NB4 (cell line): ENCODE data around the gene KIF21A.
"Not testable (repeated sequence)": the region's sequence is repeated elsewhere in the genome, so short reads cannot be mapped to it uniquely, and the experiment has no call there.

Experiments
- DNase-seq: peaks from one replicate; pipeline ENCODE4 v3.0.0; 2010; ENCODE audit warnings: low read depth
- H3K4me3 ChIP-seq: one replicate; pipeline ENCODE4 v1.5.1; 2011; ENCODE audit warnings: mild to moderate bottlenecking, low read depth, low read length, moderate library complexity
- MYC ChIP-seq: IDR thresholded peaks from 2 replicates; pipeline ENCODE4 v1.6.1; 2011; ENCODE audit warnings: low read depth, low read length
- POLR2A ChIP-seq: IDR thresholded peaks from 2 replicates; pipeline ENCODE4 v1.6.1; 2011; ENCODE audit warnings: mild to moderate bottlenecking; ENCODE audit not compliant: insufficient read length; ENCODE audit errors: extremely low read depth
- TF ChIP-seq, protein P1 (sequence below): IDR thresholded peaks from one replicate; pipeline ENCODE4 v1.5.1; 2012; ENCODE audit warnings: low read depth, low read length
- TF ChIP-seq, protein P2 (sequence below): IDR thresholded peaks from 2 replicates; pipeline ENCODE4 v1.6.1; 2011; ENCODE audit warnings: low read depth, low read length

The KIF21A gene

DNA sequence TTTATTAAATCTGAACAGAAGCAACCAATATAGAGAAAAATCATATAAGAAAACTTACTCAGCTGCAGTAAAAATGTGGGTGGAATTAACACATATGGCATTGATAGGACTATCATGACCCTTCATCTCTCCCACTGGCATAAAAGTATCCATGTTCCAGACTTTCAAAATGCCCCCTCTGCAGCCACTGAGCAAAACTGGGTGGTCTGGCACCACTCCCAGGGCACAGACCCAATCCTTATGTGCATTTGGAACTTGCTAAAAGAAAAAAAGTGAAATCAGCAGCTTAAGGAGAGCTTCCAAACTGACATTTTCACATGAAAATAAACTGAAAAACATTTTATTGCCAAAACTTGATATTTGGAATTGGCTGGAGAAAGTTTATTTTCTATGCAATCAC, 141.5 kb downstream of the KIF21A start:
- TF ChIP-seq, protein P1, sequence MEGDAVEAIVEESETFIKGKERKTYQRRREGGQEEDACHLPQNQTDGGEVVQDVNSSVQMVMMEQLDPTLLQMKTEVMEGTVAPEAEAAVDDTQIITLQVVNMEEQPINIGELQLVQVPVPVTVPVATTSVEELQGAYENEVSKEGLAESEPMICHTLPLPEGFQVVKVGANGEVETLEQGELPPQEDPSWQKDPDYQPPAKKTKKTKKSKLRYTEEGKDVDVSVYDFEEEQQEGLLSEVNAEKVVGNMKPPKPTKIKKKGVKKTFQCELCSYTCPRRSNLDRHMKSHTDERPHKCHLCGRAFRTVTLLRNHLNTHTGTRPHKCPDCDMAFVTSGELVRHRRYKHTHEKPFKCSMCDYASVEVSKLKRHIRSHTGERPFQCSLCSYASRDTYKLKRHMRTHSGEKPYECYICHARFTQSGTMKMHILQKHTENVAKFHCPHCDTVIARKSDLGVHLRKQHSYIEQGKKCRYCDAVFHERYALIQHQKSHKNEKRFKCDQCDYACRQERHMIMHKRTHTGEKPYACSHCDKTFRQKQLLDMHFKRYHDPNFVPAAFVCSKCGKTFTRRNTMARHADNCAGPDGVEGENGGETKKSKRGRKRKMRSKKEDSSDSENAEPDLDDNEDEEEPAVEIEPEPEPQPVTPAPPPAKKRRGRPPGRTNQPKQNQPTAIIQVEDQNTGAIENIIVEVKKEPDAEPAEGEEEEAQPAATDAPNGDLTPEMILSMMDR, result no peak
- no peak for TF ChIP-seq MYC
- TF ChIP-seq POLR2A, result no peak
- TF ChIP-seq, protein P2, sequence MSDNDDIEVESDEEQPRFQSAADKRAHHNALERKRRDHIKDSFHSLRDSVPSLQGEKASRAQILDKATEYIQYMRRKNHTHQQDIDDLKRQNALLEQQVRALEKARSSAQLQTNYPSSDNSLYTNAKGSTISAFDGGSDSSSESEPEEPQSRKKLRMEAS, result no peak
- DNase-seq, result no peak
- no peak overlapping the region for H3K4me3 ChIP-seq

DNA sequence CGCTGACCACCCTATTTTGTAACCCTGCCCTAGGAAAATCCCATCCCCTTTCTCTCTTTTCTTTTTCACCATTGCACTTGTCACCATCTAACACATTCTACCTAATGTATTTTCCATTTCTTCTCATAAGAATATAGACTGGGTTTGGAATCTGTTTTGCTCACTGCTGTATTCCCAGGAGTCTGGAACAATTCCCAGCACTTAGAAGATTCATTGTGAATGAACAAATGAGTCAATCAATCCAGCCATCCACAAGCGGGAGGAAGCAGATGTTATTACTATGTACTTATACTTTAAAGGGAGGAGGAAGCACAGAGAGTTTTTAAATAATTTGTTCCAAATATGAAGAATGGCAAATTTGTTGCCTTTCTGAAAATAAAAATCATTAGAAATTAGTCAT, 142.1 kb downstream of the KIF21A start:
- no peak for TF ChIP-seq POLR2A
- TF ChIP-seq MYC, result no peak
- TF ChIP-seq, protein P2, result no peak
- TF ChIP-seq, protein P1, result no peak
- H3K4me3 ChIP-seq, result no peak overlapping the region
- no peak for DNase-seq

DNA sequence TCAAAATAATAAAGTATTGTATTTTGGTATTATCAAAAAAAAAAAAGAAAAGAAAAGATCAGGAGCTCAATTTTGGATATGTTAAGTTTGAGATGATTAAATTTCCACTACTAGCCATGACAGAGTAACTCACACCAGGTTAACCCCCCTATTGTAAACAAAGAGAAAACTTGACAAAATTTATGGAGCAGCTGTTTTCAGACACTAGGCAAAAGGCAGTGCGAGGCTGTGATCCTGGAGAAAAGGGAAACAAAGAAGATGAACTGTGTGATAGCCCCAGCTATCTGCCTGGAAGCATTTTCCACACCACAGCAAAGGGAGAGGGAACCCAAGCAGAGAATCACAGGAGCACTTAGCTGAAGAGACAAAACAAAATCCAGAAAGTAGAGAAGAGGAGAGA, 145.0 kb downstream of the KIF21A start:
- TF ChIP-seq MYC (no peak), POLR2A (no peak)
- TF ChIP-seq, protein P1, result no peak
- TF ChIP-seq, protein P2, result no peak
- H3K4me3 ChIP-seq, result no peak overlapping the region
- DNase-seq, result no peak

DNA sequence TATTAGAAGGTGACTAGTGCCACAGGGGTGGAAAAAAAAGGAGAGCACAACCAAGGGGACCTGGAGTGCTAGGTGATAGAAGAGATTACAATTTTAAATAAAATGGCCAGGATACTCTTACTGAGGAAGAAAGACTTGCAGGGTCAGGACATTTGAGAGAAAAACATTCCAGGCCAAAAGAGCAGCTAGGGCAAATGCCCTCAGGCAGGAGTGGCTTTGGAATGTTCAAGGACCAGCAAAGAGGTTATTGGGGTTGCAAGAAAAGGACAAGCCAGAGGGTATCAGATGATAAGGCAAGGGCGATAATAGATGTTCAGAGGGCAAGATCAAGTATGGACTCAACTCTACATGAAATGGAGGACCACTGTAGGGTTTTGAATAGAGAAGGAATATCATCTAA, 146.4 kb downstream of the KIF21A start:
- no peak overlapping the region for H3K4me3 ChIP-seq
- TF ChIP-seq POLR2A (no peak), MYC (no peak)
- TF ChIP-seq, protein P2, result no peak
- TF ChIP-seq, protein P1, result no peak
- DNase-seq, result no peak

DNA sequence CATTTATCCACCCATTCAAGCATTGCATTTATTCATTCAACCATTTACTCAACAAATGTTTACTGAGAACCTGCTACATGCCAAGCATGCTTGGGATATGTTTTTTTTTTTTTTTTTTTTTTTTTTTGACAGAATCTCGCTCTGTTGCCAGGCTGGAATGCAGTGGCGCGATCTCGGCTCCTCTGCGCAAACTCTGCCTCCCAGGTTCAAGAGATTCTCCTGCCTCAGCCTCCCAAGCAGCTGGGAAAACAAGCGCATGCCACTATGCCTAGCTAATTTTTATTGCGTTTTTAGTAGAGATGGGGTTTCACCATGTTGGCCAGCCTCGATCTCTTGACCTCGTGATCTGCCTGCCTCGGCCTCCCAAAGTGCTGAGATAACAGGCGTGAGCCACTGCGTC, 147.3 kb downstream of the KIF21A start:
- DNase-seq, H3K4me3 ChIP-seq: not testable (repeated sequence)

DNA sequence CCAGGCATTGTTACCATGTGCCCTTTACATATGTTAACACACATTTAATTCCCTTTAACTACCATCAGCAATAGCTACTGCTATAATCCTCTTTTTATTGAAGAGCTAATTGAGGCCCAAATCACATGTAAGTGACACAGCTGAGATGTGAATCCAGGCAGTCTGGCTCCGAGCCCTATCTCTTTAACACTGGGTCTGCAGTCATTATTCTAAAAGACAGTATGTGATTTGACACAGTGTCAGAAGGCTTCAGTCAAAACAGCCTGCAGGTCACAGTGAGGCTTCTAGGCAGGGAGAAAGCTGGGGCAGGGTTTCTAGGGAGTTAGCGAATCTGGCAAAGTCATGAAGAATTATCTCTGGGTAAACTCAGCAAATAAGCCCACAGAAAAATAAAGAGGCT, 148.2 kb downstream of the KIF21A start:
- TF ChIP-seq, protein P2, result no peak
- TF ChIP-seq POLR2A, result no peak
- TF ChIP-seq, protein P1, result no peak
- no peak for TF ChIP-seq MYC
- no peak overlapping the region for H3K4me3 ChIP-seq
- DNase-seq, result no peak
